GM18858 (cell line): ENCODE measurements around the gene PSAPL1.

Experiments used
- ATAC-seq: cut with Tn5 transposase; IDR thresholded peaks from one replicate; pipeline ENCODE4 v1.9.1; 2021; ENCODE audit not compliant: unreplicated experiment

The PSAPL1 gene

GRCh38 chr4:7431696-7432530, 2.8 kb downstream of the PSAPL1 start:
- ATAC-seq, result no peak

- no peak for ATAC-seq
These were observed 3.6 kb downstream of the PSAPL1 start for GRCh38 chr4:7430965-7431695.

GRCh38 chr4:7430368-7430964, 4.3 kb downstream of the PSAPL1 start:
- no peak for ATAC-seq

- ATAC-seq, result no peak
These were observed 5.1 kb downstream of the PSAPL1 start for GRCh38 chr4:7429601-7430078.

GRCh38 chr4:7429069-7429416, 5.7 kb downstream of the PSAPL1 start:
- no peak for ATAC-seq

- no peak for ATAC-seq
These were observed 6.3 kb downstream of the PSAPL1 start for GRCh38 chr4:7428261-7429068.

GRCh38 chr4:7427831-7428260, 6.9 kb downstream of the PSAPL1 start:
- ATAC-seq, result no peak

- no peak for ATAC-seq
These were observed 7.4 kb downstream of the PSAPL1 start for GRCh38 chr4:7427361-7427760.

GRCh38 chr4:7426525-7427171, 8.1 kb downstream of the PSAPL1 start:
- no peak for ATAC-seq

- ATAC-seq, result no peak
These were observed 8.9 kb downstream of the PSAPL1 start for GRCh38 chr4:7425591-7426468.

GRCh38 chr4:7425124-7425523, 9.6 kb downstream of the PSAPL1 start:
- no peak for ATAC-seq

- no peak for ATAC-seq
These were observed 10.1 kb downstream of the PSAPL1 start for GRCh38 chr4:7424553-7425111.

GRCh38 chr4:7423801-7424552, 10.8 kb downstream of the PSAPL1 start:
- no peak for ATAC-seq

- no peak for ATAC-seq
These were observed 11.3 kb downstream of the PSAPL1 start for GRCh38 chr4:7423391-7423790.

GRCh38 chr4:7422898-7423180, 11.9 kb downstream of the PSAPL1 start:
- no peak for ATAC-seq

GRCh38 chr4:7422151-7422897, 12.4 kb downstream of the PSAPL1 start:
- no peak for ATAC-seq

GRCh38 chr4:7421356-7422150, 13.2 kb downstream of the PSAPL1 start:
- ATAC-seq, result no peak
